ENCODE results near the gene GPR158.

The GPR158 gene

DNA sequence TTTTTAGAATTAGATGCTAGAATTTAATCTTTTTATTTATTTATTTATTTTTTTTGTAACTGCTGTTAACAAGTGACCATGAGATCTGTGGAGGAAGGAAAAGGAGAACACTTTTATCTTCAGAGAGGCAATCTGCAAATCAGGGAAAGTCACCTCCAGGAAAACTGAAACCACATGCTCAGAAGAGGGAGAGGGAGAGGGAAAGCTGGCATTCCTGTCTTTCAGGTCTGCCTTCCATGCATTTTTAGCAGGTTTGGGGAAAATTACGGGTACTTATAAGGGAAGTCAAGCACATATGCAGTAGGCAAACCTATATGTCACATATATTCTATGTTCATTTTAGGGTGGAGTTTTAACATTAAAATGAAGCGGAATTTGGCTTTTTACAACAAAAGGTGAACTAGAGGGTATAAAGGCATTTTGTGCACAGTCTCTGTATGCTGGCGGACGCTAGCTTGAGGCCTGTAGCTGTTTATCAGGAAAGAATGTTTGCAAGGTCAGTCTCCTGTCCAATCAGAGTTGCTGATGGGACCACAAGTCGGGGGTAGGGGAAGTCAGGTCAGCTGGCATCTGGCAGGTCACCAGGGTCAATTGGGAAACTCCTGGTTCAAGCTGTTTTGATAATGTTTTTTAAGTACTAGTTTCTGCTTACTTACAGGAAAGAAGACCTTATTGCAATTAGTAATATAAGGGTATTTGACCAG, 333.5 kb downstream of the GPR158 start:
- Histone ChIP-seq H3K4me3 (ENCODE audit: low read length, poor library complexity, severe bottlenecking) (no peak overlapping the region), H3K4me2 (ENCODE audit: low read depth, low read length, poor library complexity, severe bottlenecking) (no peak overlapping the region), H3K27me3 (ENCODE audit: insufficient read depth, low read length, poor library complexity, severe bottlenecking) (no peaks in the 10 kb centered on the region), H2AFZ (ENCODE audit: low read length) (no peak overlapping the region), H4K20me1 (ENCODE audit: insufficient read depth, low read length, poor library complexity, severe bottlenecking) (no peaks in the 10 kb centered on the region), H3K9me2 (replicated peaks; ENCODE audit: low read depth, low read length) (no peaks in the 10 kb centered on the region), H3K79me2 (ENCODE audit: insufficient read depth, low read length) (no peaks in the 10 kb centered on the region), H3F3A (ENCODE audit: low read depth) (no peaks in the 10 kb centered on the region), H3K4me1 (ENCODE audit: insufficient read depth, low read length, poor library complexity, severe bottlenecking) (no peaks in the 10 kb centered on the region), H3K9ac (ENCODE audit: low read depth, low read length, poor library complexity, severe bottlenecking) (no peak overlapping the region), H3K36me3 (ENCODE audit: insufficient read depth, low read length) (no peaks in the 10 kb centered on the region), H3K9me3 (ENCODE audit: insufficient read depth, low read depth, low read length) (no peaks in the 10 kb centered on the region)
- TF ChIP-seq, protein P1, sequence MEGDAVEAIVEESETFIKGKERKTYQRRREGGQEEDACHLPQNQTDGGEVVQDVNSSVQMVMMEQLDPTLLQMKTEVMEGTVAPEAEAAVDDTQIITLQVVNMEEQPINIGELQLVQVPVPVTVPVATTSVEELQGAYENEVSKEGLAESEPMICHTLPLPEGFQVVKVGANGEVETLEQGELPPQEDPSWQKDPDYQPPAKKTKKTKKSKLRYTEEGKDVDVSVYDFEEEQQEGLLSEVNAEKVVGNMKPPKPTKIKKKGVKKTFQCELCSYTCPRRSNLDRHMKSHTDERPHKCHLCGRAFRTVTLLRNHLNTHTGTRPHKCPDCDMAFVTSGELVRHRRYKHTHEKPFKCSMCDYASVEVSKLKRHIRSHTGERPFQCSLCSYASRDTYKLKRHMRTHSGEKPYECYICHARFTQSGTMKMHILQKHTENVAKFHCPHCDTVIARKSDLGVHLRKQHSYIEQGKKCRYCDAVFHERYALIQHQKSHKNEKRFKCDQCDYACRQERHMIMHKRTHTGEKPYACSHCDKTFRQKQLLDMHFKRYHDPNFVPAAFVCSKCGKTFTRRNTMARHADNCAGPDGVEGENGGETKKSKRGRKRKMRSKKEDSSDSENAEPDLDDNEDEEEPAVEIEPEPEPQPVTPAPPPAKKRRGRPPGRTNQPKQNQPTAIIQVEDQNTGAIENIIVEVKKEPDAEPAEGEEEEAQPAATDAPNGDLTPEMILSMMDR (conservative IDR thresholded peaks at IDR 0.05; ENCODE audit: low read length) = no peak
- no peak for TF ChIP-seq EZH2phosphoT487 (IDR thresholded peaks at IDR 0.05; ENCODE audit: borderline replicate concordance)

GRCh38 chr10:25509151-25509550, 334.4 kb downstream of the GPR158 start:
- no peaks in the 10 kb centered on the region for H3K4me1 ChIP-seq (ENCODE audit: insufficient read depth, low read length, poor library complexity, severe bottlenecking)
- no peak for TF ChIP-seq EZH2phosphoT487 (IDR thresholded peaks at IDR 0.05; ENCODE audit: borderline replicate concordance)
- no peaks in the 10 kb centered on the region for H3K9me3 ChIP-seq (ENCODE audit: insufficient read depth, low read depth, low read length)
- no peaks in the 10 kb centered on the region for H3K9me2 ChIP-seq (replicated peaks; ENCODE audit: low read depth, low read length)
- no peaks in the 10 kb centered on the region for H4K20me1 ChIP-seq (ENCODE audit: insufficient read depth, low read length, poor library complexity, severe bottlenecking)
- H3K27me3 ChIP-seq (ENCODE audit: insufficient read depth, low read length, poor library complexity, severe bottlenecking) = no peaks in the 10 kb centered on the region
- no peaks in the 10 kb centered on the region for H3K79me2 ChIP-seq (ENCODE audit: insufficient read depth, low read length)
- no peaks in the 10 kb centered on the region for H3K36me3 ChIP-seq (ENCODE audit: insufficient read depth, low read length)
- no peak overlapping the region for H3K9ac ChIP-seq (ENCODE audit: low read depth, low read length, poor library complexity, severe bottlenecking)
- H3K4me2 ChIP-seq (ENCODE audit: low read depth, low read length, poor library complexity, severe bottlenecking) = no peak overlapping the region
- no peaks in the 10 kb centered on the region for H3F3A ChIP-seq (ENCODE audit: low read depth)
- H3K4me3 ChIP-seq (ENCODE audit: low read length, poor library complexity, severe bottlenecking) = no peak overlapping the region
- H2AFZ ChIP-seq (ENCODE audit: low read length) = no peak overlapping the region

- H3K79me2 ChIP-seq (ENCODE audit: insufficient read depth, low read length) = no peaks in the 10 kb centered on the region
- TF ChIP-seq, protein P1 (conservative IDR thresholded peaks at IDR 0.05; ENCODE audit: low read length) = no peak
- TF ChIP-seq EZH2phosphoT487 (IDR thresholded peaks at IDR 0.05; ENCODE audit: borderline replicate concordance) = no peak
- no peaks in the 10 kb centered on the region for H3K9me2 ChIP-seq (replicated peaks; ENCODE audit: low read depth, low read length)
- H3K4me1 ChIP-seq (ENCODE audit: insufficient read depth, low read length, poor library complexity, severe bottlenecking) = no peaks in the 10 kb centered on the region
- no peaks in the 10 kb centered on the region for H3F3A ChIP-seq (ENCODE audit: low read depth)
- no peak overlapping the region for H3K4me3 ChIP-seq (ENCODE audit: low read length, poor library complexity, severe bottlenecking)
- no peaks in the 10 kb centered on the region for H3K27me3 ChIP-seq (ENCODE audit: insufficient read depth, low read length, poor library complexity, severe bottlenecking)
- H3K36me3 ChIP-seq (ENCODE audit: insufficient read depth, low read length) = peaks cover 5% of the 10 kb centered on the region; the same call in 1 of the 2 replicates
- no peak overlapping the region for H2AFZ ChIP-seq (ENCODE audit: low read length)
- no peaks in the 10 kb centered on the region for H3K9me3 ChIP-seq (ENCODE audit: insufficient read depth, low read depth, low read length)
- H3K9ac ChIP-seq (ENCODE audit: low read depth, low read length, poor library complexity, severe bottlenecking) = no peak overlapping the region
- no peak overlapping the region for H3K4me2 ChIP-seq (ENCODE audit: low read depth, low read length, poor library complexity, severe bottlenecking)
- H4K20me1 ChIP-seq (ENCODE audit: insufficient read depth, low read length, poor library complexity, severe bottlenecking) = no peaks in the 10 kb centered on the region
These were observed 347.5 kb downstream of the GPR158 start for GRCh38 chr10:25522294-25522693.
